Activated naive CD4-positive, alpha-beta T cell treated with anti-CD3 and anti-CD28 coated beads, Interleukin-2, amount 50 U/mL, for 16 hours (primary cell): ENCODE results near the gene LIMD2.
"Not testable (repeated sequence)": the region's sequence is repeated elsewhere in the genome, so short reads cannot be mapped to it uniquely, and the experiment has no call there.

Experiments used
- DNase-seq: peaks from one replicate; pipeline ENCODE4 v3.0.0-alpha.2; 2020

Gene LIMD2

DNA sequence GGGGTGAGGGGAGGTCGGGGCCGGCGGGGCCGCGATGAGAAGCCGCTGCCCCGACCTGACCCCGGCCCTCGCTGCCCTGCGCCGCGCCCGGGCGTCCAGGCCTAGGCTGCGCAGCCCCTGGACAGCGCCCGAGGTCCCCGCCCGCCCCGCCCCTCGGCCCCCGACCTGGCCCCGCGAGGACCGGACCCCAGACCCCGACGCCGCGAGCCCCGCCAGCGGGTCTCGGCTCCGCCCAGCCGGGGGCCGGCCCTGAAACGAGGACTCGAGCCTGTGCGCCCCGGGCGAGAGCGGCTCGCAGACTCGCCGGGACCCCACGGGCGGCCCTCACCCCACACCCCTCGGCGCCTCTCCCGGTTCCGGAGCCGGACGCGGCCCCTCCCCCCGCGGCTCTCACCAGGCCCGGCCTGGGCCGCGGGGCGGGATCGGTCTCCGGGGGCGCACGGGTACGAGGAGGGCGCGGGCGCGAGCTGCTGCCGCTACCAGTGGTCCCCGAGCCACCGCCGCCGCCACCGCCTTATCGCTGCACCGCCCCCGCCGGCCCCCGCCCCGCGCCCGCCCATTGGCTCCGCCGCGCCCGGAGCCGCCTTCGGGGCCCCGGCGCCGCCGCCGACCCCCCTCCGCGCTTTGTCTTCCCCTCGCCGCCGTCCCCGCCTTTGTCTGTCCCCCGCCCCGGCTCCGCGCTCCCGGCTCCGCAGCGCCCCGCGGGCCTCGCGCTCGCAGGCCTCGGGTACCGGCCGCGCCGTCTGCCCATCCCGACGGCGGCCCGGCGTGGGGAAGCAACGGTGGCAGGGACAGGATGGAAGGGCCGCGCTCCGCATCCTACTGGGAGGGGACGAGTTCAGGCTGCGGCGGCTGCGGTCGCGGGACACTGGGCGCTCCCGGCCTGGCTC, at the start of gene LIMD2:
Gene LIMD2, minus strand, starts transcription at position 488 of the 890 bp plus-strand sequence. CDS start 827 bp downstream, outside the sequence.
- peak; percentile 86 for DNase-seq

DNA sequence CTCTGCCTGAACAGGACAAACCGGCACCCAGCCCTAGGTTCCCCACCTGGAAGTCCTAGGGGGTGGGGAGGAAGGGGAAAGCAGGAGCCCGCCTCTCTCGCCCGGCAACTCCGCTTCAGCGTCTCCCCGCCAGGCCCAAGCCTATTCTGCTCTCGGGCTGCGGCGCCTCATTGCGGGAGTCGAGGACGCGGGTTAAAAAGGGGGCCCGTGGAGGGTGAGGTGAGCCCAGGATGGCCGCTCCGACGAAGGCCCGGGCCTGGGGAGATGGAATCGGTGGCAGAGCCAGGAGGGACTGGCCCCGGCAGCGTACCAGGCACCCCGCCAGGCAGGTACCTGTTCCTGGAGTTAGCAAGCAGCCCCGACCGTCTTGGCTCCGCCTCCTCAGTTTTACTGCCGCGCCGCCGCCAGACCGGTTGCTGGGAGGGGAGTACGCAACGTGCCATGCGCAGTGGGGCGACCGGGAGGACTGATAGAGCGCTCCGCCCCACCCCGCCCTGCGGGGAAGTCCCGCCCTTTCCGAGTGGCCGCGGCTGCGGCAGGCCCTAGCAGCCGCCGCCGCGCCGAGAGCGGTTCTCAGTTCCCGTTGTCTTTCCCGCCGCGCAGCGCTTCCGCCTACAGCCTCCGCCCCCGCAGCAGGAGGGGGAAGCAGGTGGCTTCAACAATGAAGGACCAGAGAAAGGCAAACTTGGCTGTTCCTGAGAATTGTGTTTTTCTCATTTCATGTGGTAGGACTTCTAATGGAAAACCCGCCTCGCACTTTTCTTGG, 41.7 kb upstream of the LIMD2 start, which contains the start of gene STRADA:
Gene STRADA, minus strand, starts transcription at position 392 of the 766 bp plus-strand sequence. CDS start 13,430 bp downstream, outside the sequence.
- peak; percentile 100 for DNase-seq

DNA sequence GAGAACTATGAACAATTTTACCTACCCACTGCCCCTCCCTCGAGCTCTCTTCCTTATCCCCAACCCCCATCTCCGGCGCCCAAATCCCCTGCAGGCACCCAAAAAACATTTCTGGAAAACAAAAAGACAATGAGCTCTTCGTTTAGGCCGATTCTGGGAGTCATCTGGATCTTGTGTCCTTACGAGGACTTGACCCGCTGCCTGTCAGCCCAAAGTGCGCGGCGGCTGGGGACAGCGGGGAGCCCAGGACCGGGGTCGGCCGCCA, 41.1 kb upstream of the LIMD2 start:
- DNase-seq, result no peak

DNA sequence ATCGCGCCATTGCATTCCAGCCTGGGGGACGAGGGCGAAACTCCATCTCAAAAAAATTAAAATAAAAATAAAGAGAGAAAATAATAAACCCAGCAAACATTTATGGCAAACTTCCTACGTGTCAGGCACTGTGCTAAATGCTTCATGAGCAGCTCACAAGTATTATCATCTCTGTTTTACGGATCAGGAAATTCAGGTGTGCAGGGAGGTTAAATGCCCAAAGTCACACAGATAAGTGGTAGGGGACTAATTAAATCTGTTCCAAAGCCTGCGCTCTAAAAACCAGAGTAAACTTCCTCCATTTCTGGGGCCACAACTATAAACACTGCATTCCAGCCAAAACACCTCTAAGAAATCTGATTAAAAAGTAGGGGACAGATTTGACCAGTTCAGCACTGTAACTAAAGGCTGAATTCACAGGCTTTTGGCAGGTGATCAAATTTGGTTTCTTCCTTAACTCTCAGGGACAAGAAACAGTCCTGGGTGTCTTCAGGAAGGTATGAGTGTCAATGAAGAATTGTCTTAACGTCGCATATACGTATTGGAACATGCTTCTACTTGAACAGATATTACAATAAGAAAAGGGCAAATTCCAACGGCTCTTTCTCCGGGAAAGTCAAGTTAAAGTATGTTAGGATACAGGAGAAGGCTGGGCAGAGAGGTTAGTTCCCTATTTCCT, 40.7 kb upstream of the LIMD2 start:
- DNase-seq, result no peak

DNA sequence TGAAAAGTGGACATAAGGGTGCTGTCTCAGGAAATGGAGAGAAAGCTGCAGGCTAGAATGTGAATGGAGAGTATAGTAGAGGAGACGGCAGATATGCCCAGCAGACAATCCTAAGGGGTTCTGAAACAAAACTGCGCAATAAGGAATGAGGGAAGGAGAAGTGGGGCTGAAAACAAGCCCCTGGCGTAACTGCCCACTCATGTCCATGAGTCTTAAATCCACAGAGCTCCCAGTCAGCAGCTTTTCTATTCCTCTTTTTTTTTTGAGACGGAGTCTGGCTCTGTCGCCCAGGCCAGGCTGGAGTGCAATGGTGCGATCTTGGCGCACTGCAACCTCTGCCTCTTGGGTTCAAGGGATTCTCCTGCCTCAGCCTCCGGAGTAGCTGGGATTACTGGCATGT, 35.8 kb upstream of the LIMD2 start:
- DNase-seq, result no peak

DNA sequence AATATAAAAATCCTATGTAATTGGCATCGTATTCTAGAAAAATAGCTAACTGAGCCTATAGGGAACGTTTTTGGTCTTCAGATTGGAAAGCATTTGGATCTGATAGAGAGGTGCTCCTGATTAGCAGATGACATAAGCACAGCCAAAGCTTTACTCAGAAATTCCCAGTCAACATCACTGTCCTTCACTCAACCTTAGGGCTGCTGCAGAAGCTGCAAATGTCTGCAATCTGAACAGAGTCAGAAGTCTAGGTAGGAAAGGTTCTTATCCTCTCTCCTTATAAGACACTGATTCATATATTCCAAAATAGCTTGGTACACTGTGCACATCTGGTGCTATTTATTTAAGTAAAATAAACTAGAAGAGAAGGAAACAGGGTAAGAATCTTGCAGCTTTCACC, 22.5 kb upstream of the LIMD2 start:
- no peak for DNase-seq

DNA sequence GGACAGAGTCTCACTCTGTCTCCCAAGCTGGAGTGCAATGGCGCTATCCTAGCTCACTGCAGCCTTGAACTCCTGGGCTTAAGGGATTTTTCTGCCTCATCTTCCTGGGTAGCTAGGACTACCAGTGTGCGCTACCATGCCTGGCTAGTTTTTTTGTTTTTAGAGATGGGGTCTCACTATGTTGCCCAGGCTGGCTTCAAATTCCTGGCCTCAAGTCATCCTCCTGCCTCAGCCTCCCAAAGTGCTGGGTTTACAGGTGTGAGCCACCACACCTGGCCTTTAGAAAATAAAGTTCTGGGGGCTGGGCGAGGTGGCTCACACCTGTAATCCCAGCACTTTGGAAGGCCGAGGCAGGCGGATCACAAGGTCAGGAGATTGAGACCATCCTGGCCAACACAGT, 20.3 kb upstream of the LIMD2 start:
- DNase-seq, result not testable (repeated sequence)

DNA sequence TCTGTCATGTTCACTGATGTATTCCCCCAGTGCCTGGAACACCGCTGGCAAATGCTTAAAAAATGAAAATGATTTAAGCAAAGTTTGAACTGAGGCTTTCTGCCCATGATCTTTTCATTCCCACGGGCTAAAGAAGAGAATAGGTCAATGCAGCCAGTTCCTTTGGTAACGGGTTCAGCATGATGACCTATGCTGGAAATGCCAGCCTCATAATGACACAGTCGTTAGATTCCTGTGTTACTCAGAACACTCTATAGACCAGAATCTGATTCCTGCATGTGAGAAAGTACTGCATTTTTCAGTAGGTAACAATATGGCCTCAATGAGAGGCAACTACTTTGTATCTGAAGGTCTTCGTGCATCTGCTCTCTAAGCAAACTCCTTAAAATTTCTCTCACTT, 19.1 kb upstream of the LIMD2 start:
- no peak for DNase-seq

DNA sequence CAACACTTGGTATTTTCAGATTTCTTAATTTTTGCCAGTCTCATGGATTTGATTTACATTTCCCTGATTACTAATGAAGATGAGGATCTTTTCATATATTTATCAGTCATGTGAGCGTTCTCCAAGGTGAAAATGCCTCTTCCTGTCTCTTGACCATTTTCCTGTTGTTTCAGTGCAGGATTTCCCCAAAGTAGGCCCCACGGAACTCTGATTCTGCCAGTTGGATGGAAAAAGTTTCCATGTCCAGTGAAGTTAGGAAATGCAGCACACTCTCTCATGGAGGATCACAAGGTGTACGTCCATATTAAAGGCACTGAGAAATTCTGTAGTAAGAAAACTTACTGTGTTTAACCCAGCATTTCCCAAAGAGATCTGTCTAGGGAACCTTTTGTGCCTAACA, 16.5 kb upstream of the LIMD2 start:
- DNase-seq, result no peak

DNA sequence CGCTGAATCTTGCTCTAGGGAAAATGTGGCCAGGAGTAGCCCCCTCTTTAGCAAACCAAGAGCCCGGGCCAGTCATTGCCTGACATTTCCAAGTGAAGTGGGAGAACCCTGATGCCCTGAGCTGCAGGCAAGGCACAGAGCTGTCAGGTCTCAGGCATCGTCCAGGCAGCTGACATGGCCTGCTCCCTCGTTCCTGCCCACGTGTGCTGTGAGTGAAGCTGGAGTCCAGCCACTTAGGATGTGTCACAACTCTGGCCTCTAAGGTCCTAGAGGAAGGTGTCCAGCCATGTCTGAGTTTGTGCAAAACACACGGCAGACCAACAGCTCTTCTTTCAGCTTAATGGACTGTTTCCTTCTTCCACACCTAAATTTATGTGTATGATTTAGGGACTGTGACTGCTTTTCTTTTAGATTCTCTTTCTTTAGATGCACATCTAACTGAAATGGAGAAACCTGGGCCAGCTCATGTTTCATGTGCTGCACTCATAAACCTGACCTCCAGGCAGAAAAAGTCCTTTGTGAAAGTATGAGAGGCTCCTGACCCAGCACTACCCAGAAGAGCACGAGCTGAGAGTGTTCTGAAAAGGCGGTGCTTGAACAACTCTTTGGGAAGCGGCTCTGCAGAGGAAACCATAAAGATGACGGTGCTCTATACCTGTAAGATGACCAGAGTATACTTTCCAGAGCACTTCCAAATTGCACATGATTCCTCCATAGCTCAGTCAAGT, 14.8 kb upstream of the LIMD2 start:
- no peak for DNase-seq

DNA sequence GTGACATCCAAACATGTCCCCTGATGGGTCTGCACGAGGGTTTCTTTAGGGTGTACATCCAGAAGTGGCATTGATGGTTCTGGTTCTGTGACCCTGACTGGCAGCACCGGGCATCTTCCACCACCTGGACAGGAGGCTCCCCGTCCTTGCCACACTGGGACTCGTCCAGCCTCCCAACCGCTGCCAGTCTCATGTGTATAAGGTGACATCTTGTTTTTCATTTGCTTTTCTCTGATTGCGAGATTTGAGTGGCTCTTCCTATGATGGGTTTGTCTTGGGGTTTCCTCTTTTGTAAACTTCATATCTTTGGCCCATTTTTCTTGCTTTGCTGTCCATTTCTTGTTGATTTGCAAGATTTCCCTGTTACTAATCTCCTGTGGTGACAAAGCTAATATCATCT, 9.2 kb upstream of the LIMD2 start:
- no peak for DNase-seq

DNA sequence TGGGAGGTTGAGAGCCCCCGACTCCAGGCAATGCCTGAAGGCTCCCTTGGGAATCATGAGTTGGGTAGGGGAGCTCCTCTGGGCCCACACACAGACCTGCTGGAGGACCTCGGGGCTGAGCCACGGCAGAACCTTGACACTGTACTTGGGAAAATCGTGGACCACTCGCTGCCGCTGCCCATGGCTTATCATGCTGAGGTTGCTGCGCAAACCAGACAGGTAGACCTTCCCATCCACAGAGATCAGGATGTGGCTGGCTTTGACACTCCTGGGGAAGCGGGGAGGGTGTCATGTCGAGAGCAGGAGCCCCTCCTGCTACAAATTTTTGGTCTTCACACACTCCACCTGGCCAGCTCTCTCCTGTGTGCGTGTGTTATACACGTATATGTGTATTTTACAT, 7.2 kb upstream of the LIMD2 start:
- DNase-seq, result no peak

DNA sequence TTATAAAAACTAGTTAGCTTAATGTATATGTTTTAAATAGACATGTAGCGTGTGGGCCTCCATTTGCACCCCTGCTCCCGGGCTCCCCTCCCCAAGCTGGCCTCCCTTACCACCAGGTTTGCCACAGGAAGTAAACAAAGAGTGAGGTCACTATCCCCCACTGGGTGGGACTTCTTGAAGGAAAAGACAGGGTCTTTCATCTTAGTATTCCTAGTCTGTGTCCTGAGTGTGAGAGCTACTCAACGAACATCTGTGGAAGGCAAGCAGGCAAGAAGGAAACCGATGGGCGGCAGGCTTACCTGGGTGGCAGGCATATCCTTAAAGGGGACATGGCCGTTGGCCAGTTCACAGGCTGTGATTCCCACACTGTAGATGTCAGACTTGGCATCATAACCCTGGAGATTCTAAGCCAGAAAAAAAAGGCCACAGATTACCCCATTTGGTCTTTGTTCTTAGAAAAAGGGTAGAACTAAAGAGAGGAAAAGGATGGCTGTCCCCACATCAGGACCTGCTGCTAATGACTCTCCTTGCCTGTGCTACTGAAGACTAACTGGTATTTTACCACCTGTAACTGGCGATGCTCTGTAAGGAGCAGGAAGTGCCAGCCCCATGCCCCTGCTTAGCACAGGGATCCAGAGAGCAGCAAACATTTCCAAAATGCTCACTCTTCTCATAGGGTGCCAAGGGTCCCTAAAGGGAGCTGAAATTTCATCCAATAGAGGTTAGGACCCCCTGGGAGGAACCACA, 6.6 kb upstream of the LIMD2 start:
- no peak for DNase-seq

DNA sequence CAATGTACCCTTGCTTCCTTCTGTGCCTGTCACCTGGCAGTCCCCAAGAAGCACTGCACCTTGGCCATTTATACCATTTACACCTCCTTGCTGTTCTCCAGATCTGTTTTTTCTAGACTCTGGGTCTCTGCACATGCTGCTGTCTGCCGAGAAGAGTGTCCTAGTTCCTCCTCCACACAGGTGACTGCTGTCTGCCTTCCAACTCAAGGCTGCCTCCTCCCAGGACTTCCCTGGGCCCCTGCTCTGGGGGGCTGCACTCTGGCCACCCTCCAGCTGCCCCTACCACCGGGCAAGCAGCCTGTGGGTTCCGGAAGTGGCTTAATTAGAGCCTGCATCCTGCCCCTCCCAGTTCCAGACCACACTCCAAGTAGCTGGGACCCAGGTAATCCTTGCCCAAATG, 5.7 kb upstream of the LIMD2 start:
- no peak for DNase-seq

DNA sequence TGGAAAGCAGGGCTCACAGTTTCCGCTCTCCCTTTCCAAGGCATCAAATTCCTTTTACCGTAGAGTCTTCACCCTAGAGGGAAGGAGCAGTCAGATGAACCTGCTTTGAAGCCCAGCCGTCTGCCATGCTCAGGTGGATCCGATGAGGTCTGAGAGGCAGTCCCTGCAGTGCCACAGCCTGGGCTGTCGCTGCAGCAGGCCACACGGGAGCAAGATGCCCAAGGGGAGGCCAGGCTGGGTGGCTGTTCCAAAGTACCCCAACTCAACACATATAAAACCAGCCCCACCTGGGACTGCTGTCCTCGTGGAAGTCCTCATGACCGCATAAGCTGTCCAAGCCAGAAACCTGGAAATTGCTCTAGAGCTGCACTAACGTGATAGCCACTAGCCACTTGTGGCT, 4.9 kb upstream of the LIMD2 start:
- no peak for DNase-seq

DNA sequence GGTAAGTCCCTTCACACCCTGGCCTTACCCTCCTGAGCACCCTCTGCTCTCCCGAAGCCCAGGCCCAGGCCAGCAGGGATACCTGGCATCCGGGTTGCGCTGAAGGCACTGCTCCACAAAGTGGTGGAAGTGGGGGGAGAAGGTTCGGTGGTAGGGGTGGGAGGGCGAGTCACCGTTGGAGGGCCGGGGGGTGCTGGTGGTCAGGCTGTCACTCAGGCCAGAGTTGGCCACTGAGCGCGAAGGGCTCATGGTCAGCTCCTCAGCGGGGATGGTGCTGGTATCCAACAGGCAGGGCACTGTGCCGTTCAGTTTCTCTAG, 4.3 kb upstream of the LIMD2 start:
- no peak for DNase-seq

DNA sequence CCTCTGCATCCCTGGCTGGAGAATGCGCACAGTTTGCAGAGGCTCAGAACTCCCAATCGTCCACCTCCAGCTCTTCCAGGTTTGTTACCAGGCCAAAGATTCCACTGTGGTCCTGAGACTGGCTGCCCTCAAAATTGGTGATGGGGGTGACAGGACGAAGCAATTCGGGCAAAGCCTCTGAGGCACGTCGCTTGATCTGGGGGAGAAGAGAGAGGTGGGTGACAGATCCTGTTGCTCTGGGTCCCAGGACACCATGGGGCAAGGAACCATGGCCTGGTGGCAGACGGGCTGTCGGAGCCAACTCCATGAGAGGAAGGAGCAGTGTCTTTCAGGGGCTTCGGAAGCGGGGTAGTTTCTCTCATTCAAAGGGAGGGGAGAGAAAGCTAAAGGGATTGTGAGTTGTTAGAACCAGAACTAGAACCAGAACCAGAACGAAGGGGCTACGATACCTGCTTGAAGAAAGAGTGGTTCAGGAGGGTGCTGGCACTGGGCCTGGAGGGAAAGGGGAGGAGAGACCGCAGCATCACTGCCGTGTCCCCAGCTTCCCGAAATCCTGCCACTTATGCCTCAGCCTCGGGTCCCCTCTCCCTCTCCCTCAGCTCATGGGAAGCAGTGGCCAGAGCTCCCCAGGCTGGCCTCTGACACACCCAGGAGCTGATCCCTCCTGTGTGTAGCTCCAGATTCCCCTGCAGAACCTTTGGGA, 3.8 kb upstream of the LIMD2 start:
- no peak for DNase-seq

DNA sequence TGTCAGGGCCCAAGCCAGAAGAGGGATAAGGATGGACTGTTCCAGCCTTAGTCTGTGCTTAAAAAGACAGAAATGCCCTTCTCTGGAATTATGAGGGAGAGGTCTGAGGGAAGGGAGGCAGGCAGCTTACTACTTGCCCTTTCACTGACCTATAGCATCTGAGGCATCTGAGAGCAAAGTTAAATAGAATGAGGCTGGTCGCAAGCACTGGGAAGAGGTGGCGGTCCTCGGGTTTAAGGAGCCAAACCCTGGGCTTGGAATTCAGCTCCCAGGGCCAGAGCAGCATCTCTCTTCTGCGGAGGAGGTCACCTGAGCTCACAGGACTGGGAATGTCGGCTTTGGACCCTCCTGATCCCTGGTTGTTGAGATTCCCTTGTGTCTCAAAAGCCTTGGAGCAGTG, 3.1 kb upstream of the LIMD2 start:
- DNase-seq, result no peak

DNA sequence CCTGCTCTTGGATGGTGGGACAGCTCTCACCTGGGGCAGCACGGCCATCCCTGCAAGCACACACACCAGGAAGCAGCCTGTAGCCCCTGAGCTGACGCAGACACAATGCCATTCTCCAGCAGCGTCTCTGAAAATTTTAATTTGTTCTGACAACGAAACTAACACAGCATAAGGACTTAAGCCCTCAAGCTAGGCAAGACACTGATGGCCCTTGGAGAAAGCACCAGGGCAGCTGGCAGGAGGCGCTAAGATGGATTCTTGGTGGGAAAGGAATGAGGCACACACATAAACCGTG, 2.7 kb upstream of the LIMD2 start:
- no peak for DNase-seq

DNA sequence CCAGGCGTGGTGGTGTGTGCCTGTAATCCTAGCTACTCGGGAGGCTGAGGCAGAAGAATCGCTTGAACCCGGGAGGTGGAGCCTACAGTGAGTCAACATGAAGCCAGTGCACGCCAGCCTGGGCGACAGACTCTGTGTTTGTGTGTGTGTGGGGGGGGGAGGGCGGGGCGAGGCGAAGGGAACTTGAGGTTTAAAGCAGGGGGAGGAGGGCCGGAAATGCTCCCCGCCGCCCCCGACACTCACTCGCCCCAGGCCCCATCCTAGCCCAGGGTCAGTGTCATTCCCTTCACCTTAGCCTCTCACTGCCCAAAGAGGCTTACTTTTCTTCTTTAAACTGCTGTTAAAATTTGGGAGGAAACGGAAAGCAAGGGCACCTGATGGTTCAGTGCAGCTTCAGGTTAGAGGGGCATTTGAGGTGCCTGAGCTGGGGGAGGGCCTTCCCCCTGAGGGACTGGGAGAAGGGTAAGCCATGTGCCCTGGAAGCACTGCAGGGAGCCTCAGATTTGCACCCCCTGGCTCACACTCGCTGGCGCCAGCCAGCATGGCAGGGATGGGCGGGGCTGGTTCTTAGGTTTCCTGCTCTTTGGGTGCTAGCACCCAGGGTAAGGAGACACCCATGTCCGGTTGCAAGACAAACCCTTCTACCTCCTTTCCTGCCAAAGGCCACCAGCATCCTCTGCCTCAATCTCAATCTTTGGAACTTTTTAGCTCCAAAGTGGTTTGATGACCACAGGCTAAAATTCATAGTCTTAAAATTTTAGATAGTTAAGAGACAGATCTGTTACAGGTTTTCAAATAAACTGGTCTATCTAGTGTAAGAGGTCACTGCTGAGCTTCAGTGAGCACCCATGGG, 2.2 kb upstream of the LIMD2 start:
- peak; percentile 76 for DNase-seq

DNA sequence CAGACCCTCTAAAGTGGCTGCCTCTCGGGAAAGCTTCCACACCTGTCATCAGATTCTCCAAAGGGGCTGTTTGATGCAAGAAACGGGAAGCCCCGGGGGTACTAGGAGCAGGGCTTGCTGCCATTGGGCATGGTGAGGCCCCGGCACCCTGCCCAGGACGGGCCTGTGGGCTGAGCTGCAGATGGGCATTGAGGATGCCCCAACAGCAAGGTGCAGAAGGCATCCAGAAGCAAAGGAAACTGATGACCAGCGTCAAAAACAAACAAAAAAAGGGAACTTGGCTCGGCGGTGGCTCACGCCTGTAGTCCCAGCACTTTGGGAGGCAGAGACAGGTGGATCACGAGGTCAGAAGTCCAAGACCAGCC, 1.5 kb upstream of the LIMD2 start:
- no peak for DNase-seq
